Measurements from ENCODE around the gene MALRD1. TPM values are rescaled to one million over a fixed set of nuclear protein-coding genes. Genes with fewer than 3 reads are reported as not detected.
A peak's percentile ranks its signal among the peaks of the same experiment; 100 is the strongest.
"Not testable (repeated sequence)": the region's sequence is repeated elsewhere in the genome, so short reads cannot be mapped to it uniquely, and the experiment has no call there.

The MALRD1 gene
- polyA plus RNA-seq, 10 donors = 0.22 to 1.6 (median 0.86) TPM

- no peak for DNase-seq
Measured at GRCh38 chr10:19491166-19491565, 442.6 kb downstream of the MALRD1 start.

- no peak for DNase-seq
Measured at GRCh38 chr10:19493917-19494316, 445.3 kb downstream of the MALRD1 start.

- DNase-seq = peak in 2 of 3 donors; percentile 40 to 70
Measured at GRCh38 chr10:19497026-19497425, 448.4 kb downstream of the MALRD1 start.

- peak in 2 of 3 donors; percentile 49 to 76 for DNase-seq
Measured at GRCh38 chr10:19498393-19499290, 450.0 kb downstream of the MALRD1 start.

GRCh38 chr10:19499291-19499770, 450.7 kb downstream of the MALRD1 start:
- DNase-seq = peak in 1 of 3 donors; percentile 61

- no peak for DNase-seq
Measured at GRCh38 chr10:19500959-19501358, 452.4 kb downstream of the MALRD1 start.

- no peak for DNase-seq
Measured at GRCh38 chr10:19505320-19506312, 457.0 kb downstream of the MALRD1 start.

GRCh38 chr10:19510005-19510732, 461.6 kb downstream of the MALRD1 start:
- not testable (repeated sequence) for DNase-seq

GRCh38 chr10:19518109-19518508, 469.5 kb downstream of the MALRD1 start:
- DNase-seq = no peak

GRCh38 chr10:19518632-19519031, 470.0 kb downstream of the MALRD1 start:
- no peak for DNase-seq

- DNase-seq = no peak
Measured at GRCh38 chr10:19531324-19531723, 482.7 kb downstream of the MALRD1 start.

- DNase-seq = no peak
Measured at GRCh38 chr10:19532411-19532810, 483.8 kb downstream of the MALRD1 start.

GRCh38 chr10:19541299-19541698, 492.7 kb downstream of the MALRD1 start:
- no peak for DNase-seq

- DNase-seq = peak in 1 of 3 donors; percentile 24
Measured at GRCh38 chr10:19546224-19546623, 497.6 kb downstream of the MALRD1 start.

- DNase-seq = no peak
Measured at GRCh38 chr10:19549503-19549902, 500.9 kb downstream of the MALRD1 start.

- no peak for DNase-seq
Measured at GRCh38 chr10:19556666-19557065, 508.1 kb downstream of the MALRD1 start.

GRCh38 chr10:19561181-19561580, 512.6 kb downstream of the MALRD1 start:
- DNase-seq = no peak

GRCh38 chr10:19563388-19564141, 515.0 kb downstream of the MALRD1 start:
- DNase-seq = no peak

GRCh38 chr10:19570120-19570519, 521.5 kb downstream of the MALRD1 start:
- DNase-seq = no peak

- peak in 1 of 3 donors; percentile 19 for DNase-seq
Measured at GRCh38 chr10:19570991-19571390, 522.4 kb downstream of the MALRD1 start.

GRCh38 chr10:19572056-19572455, 523.5 kb downstream of the MALRD1 start:
- DNase-seq = peak; percentile 17 to 64 (median 44)

Measured in muscle of back (tissue), 11 donors.